Liver (tissue), 3 donors: ENCODE measurements around the gene USP31.

Experiments
- CTCF ChIP-seq: fragments of 150-350 bp; IDR thresholded peaks from 2 replicates; pipeline ENCODE4 v1.5.1; 2017; ENCODE audit warnings: improper control_type of control experiment, low read depth, low read length; ENCODE audit not compliant: missing input control
- RAD21 ChIP-seq, 2 donors: IDR thresholded peaks; 2 replicates each; pipeline ENCODE4 v1.6.1; 2016; ENCODE audit warnings: antibody characterized with exemption in 2 of 2, mild to moderate bottlenecking in 2 of 2
- REST ChIP-seq: IDR thresholded peaks from 2 replicates; pipeline ENCODE4 v1.6.1; 2016; ENCODE audit warnings: antibody characterized with exemption, mild to moderate bottlenecking
- TF ChIP-seq, protein P1 (sequence below): IDR thresholded peaks from 2 replicates; pipeline ENCODE4 v1.6.1; 2016; ENCODE audit warnings: antibody characterized with exemption
- donor health status: healthy.
- donor health status: healthy.

DNA sequence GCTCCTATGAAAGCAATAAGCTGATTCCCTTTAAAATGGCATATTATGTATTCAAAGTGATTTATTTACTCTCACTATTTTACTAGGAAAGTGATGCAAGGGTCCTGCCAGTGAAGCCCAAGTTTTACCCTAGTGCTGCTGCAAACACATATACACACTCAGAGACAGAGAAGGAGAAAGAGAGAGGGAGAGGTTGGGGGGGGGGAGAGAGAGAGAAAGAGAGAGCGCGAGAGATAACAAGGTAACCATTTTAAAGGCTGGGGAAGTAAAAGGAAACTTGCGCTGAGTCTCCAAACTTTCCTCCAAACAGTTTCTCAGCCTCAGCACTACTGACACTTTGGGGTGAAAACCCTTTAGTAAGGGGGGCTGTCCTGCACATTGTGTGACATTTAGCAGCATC, 5.9 kb downstream of the USP31 start:
- TF ChIP-seq REST (no peak), CTCF (no peak), RAD21 (IDR thresholded peaks at IDR 0.05) (no peak)
- TF ChIP-seq, protein P1, sequence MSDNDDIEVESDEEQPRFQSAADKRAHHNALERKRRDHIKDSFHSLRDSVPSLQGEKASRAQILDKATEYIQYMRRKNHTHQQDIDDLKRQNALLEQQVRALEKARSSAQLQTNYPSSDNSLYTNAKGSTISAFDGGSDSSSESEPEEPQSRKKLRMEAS, result no peak
